Neural progenitor cell (in vitro differentiated cells): ENCODE data around the gene TEX9. TPM values are rescaled to one million over a fixed set of nuclear protein-coding genes. Genes with fewer than 3 reads are reported as not detected.

ENCODE experiments used
- DNase-seq: peaks from one replicate; pipeline ENCODE4 v3.0.0-alpha.2; 2016; ENCODE audit warnings: low spot score
- H2AFZ ChIP-seq: fragments of 200-600 bp; sonication (generic); replicated peaks from 2 replicates; pipeline ENCODE4 v1.6.1; 2016; ENCODE audit warnings: antibody characterized with exemption
- H3F3A ChIP-seq: fragments of 200-600 bp; sonication (generic); 2 replicates; pipeline ENCODE4 v1.6.1; 2016; ENCODE audit warnings: antibody characterized with exemption, low read depth
- H3K27ac ChIP-seq: fragments of 200-600 bp; sonication (generic); 2 replicates; pipeline ENCODE4 v1.5.1; 2016; ENCODE audit warnings: mild to moderate bottlenecking
- H3K27me3 ChIP-seq: fragments of 200-600 bp; sonication (generic); 2 replicates; pipeline ENCODE4 v1.6.1; 2016; ENCODE audit warnings: mild to moderate bottlenecking, moderate library complexity
- H3K36me3 ChIP-seq: fragments of 200-600 bp; sonication (generic); 2 replicates; pipeline ENCODE4 v1.5.1; 2016
- H3K4me1 ChIP-seq: fragments of 200-600 bp; sonication (generic); 2 replicates; pipeline ENCODE4 v1.6.1; 2016; ENCODE audit warnings: mixed run types
- H3K4me2 ChIP-seq: fragments of 200-600 bp; sonication (generic); 2 replicates; pipeline ENCODE4 v1.6.1; 2016
- H3K4me3 ChIP-seq: fragments of 200-600 bp; sonication (generic); 2 replicates; pipeline ENCODE4 v1.5.1; 2016
- H3K79me2 ChIP-seq: fragments of 200-600 bp; sonication (generic); 2 replicates; pipeline ENCODE4 v1.6.1; 2016; ENCODE audit warnings: low read depth
- H3K9ac ChIP-seq: fragments of 200-600 bp; sonication (generic); 2 replicates; pipeline ENCODE4 v1.6.1; 2016
- H3K9me3 ChIP-seq: fragments of 200-600 bp; sonication (generic); 2 replicates; pipeline ENCODE4 v1.5.1; 2016; ENCODE audit warnings: low read depth
- H4K20me1 ChIP-seq: fragments of 200-600 bp; sonication (generic); 2 replicates; pipeline ENCODE4 v1.6.1; 2016; ENCODE audit warnings: low read depth
- H3K27ac Mint-ChIP-seq: 3 replicates; pipeline ENCODE4 v1.8.0; 2021; ENCODE audit warnings: mixed read lengths
- H3K27me3 Mint-ChIP-seq: 2 replicates; pipeline ENCODE4 v1.8.0; 2022; ENCODE audit warnings: low read depth, mild to moderate bottlenecking, inconsistent platforms, moderate library complexity, mixed read lengths; ENCODE audit not compliant: insufficient read depth
- H3K36me3 Mint-ChIP-seq: 3 replicates; pipeline ENCODE4 v1.8.0; 2021; ENCODE audit warnings: mixed read lengths
- H3K4me1 Mint-ChIP-seq: 3 replicates; pipeline ENCODE4 v1.8.0; 2021; ENCODE audit warnings: mixed read lengths
- H3K4me3 Mint-ChIP-seq: 3 replicates; pipeline ENCODE4 v1.8.0; 2021; ENCODE audit warnings: mild to moderate bottlenecking, moderate library complexity, mixed read lengths
- H3K9me3 Mint-ChIP-seq: 3 replicates; pipeline ENCODE4 v1.8.0; 2020; ENCODE audit warnings: mixed read lengths
- CTCF ChIP-seq: fragments of 200-600 bp; sonication (generic); IDR thresholded peaks from 2 replicates; pipeline ENCODE4 v1.5.1; 2017; ENCODE audit warnings: antibody characterized with exemption, mild to moderate bottlenecking
- EZH2 ChIP-seq: fragments of 200-600 bp; sonication (generic); IDR thresholded peaks from 2 replicates; pipeline ENCODE4 v1.6.1; 2017; ENCODE audit warnings: antibody characterized with exemption, mild to moderate bottlenecking, moderate library complexity
- EZH2phosphoT487 ChIP-seq: fragments of 200-600 bp; sonication (generic); IDR thresholded peaks from 2 replicates; pipeline ENCODE4 v1.6.1; 2017; ENCODE audit warnings: antibody characterized with exemption
- total RNA-seq: library from RNA; depleted of rRNA; stranded (reverse); fragments of >200 nt; gene quantifications from 2 replicates; pipeline ENCODE4 v1.2.3, GENCODE V29; 2015; ENCODE audit warnings: low replicate concordance

TEX9 gene
- total RNA-seq, 1 donor from 2014 or later: 8.1 TPM

GRCh38 chr15:56428821-56429458, 63.7 kb downstream of the TEX9 start:
- no peak overlapping the region for H3K27ac ChIP-seq
- no peaks in the 10 kb centered on the region for H3K79me2 ChIP-seq
- Mint-ChIP-seq H3K4me1 (no peaks in the 10 kb centered on the region), H3K36me3 (peaks cover 19% of the 10 kb centered on the region), H3K27ac (no peak overlapping the region), H3K27me3 (no peaks in the 10 kb centered on the region), H3K9me3 (peaks cover 8% of the 10 kb centered on the region), H3K4me3 (no peak overlapping the region)
- H3K36me3 ChIP-seq: no peaks in the 10 kb centered on the region
- TF ChIP-seq EZH2phosphoT487 (no peak), CTCF (peak; percentile 74), EZH2 (no peak)
- peak; percentile 11 for DNase-seq
- H3K4me3 ChIP-seq: no peak overlapping the region
- no peak overlapping the region for H3K4me2 ChIP-seq
- no peaks in the 10 kb centered on the region for H3K9me3 ChIP-seq
- H3K9ac ChIP-seq: no peak overlapping the region
- H3F3A ChIP-seq: no peaks in the 10 kb centered on the region
- no peaks in the 10 kb centered on the region for H3K4me1 ChIP-seq
- H3K27me3 ChIP-seq: no peaks in the 10 kb centered on the region
- H2AFZ ChIP-seq: no peak overlapping the region
- H4K20me1 ChIP-seq: no peaks in the 10 kb centered on the region

- H3K27me3 Mint-ChIP-seq: no peaks in the 10 kb centered on the region
- no peaks in the 10 kb centered on the region for H3F3A ChIP-seq
- H3K9ac ChIP-seq: no peak overlapping the region
- H3K4me3 ChIP-seq: no peak overlapping the region
- no peak overlapping the region for H3K4me3 Mint-ChIP-seq
- no peaks in the 10 kb centered on the region for H3K4me1 Mint-ChIP-seq
- H3K27ac Mint-ChIP-seq: no peak overlapping the region
- no peak overlapping the region for H3K27ac ChIP-seq
- DNase-seq: no peak
- no peaks in the 10 kb centered on the region for H3K4me1 ChIP-seq
- peaks cover 11% of the 10 kb centered on the region for H3K9me3 Mint-ChIP-seq
- H3K79me2 ChIP-seq: no peaks in the 10 kb centered on the region
- no peak for TF ChIP-seq EZH2
- TF ChIP-seq EZH2phosphoT487: no peak
- no peak for TF ChIP-seq CTCF
- H3K36me3 Mint-ChIP-seq: peaks cover 25% of the 10 kb centered on the region
- no peak overlapping the region for H3K4me2 ChIP-seq
- H3K36me3 ChIP-seq: no peaks in the 10 kb centered on the region
- no peaks in the 10 kb centered on the region for H4K20me1 ChIP-seq
- H3K9me3 ChIP-seq: no peaks in the 10 kb centered on the region
- no peak overlapping the region for H2AFZ ChIP-seq
- H3K27me3 ChIP-seq: no peaks in the 10 kb centered on the region
These were observed 67.1 kb downstream of the TEX9 start for GRCh38 chr15:56432304-56432703.

- Histone ChIP-seq H3K79me2 (no peaks in the 10 kb centered on the region), H2AFZ (no peak overlapping the region), H3K4me2 (no peak overlapping the region), H3K36me3 (no peaks in the 10 kb centered on the region), H3K27me3 (no peaks in the 10 kb centered on the region), H3F3A (no peaks in the 10 kb centered on the region), H3K27ac (no peak overlapping the region), H3K9me3 (peaks cover 3% of the 10 kb centered on the region), H3K4me3 (no peak overlapping the region), H3K4me1 (no peaks in the 10 kb centered on the region), H4K20me1 (no peaks in the 10 kb centered on the region), H3K9ac (no peak overlapping the region)
- DNase-seq: no peak
- no peak overlapping the region for H3K27ac Mint-ChIP-seq
- H3K9me3 Mint-ChIP-seq: peaks cover 25% of the 10 kb centered on the region
- TF ChIP-seq EZH2 (no peak), EZH2phosphoT487 (no peak), CTCF (no peak)
- H3K4me1 Mint-ChIP-seq: no peaks in the 10 kb centered on the region
- H3K36me3 Mint-ChIP-seq: peaks cover 27% of the 10 kb centered on the region
- H3K27me3 Mint-ChIP-seq: no peaks in the 10 kb centered on the region
- no peak overlapping the region for H3K4me3 Mint-ChIP-seq
These were observed 75.1 kb downstream of the TEX9 start for GRCh38 chr15:56440214-56440770.
